ENCODE results near the gene RTN4R.

DNA sequence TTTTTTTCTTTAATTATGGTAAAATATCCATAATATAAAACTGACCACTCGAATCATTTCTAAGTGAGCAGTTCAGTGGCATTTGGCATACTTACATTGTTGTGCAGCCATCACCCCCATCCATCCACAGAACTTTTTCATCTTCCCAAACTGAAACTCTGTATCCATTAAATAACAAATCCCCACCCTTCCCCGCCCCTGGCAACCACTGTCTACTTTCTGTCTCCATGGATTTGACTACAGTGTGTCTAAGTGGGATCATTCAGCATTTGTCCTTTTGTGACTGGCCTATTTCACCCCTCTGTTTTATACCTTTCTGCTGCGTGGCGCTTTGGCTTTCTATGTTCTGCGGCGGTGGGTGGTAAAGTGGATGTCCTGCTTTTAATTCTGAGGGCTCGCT is 49.1 kb downstream of the RTN4R start:
- TF ChIP-seq, protein P1, sequence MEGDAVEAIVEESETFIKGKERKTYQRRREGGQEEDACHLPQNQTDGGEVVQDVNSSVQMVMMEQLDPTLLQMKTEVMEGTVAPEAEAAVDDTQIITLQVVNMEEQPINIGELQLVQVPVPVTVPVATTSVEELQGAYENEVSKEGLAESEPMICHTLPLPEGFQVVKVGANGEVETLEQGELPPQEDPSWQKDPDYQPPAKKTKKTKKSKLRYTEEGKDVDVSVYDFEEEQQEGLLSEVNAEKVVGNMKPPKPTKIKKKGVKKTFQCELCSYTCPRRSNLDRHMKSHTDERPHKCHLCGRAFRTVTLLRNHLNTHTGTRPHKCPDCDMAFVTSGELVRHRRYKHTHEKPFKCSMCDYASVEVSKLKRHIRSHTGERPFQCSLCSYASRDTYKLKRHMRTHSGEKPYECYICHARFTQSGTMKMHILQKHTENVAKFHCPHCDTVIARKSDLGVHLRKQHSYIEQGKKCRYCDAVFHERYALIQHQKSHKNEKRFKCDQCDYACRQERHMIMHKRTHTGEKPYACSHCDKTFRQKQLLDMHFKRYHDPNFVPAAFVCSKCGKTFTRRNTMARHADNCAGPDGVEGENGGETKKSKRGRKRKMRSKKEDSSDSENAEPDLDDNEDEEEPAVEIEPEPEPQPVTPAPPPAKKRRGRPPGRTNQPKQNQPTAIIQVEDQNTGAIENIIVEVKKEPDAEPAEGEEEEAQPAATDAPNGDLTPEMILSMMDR (conservative IDR thresholded peaks at IDR 0.05; ENCODE audit: low read length) = no peak
- TF ChIP-seq EZH2phosphoT487 (IDR thresholded peaks at IDR 0.05; ENCODE audit: borderline replicate concordance) = no peak

Measured in Loucy (cell line).